DLD1 (cell line): Measurements from ENCODE around the gene CERS6.

ENCODE experiments used
- in situ Hi-C: cut with HindIII; loops from 2 replicates; pipeline ENCODE4 v1.10.0; 2017; ENCODE audit warnings: low sequenced_read_pairs

CERS6 gene

DNA sequence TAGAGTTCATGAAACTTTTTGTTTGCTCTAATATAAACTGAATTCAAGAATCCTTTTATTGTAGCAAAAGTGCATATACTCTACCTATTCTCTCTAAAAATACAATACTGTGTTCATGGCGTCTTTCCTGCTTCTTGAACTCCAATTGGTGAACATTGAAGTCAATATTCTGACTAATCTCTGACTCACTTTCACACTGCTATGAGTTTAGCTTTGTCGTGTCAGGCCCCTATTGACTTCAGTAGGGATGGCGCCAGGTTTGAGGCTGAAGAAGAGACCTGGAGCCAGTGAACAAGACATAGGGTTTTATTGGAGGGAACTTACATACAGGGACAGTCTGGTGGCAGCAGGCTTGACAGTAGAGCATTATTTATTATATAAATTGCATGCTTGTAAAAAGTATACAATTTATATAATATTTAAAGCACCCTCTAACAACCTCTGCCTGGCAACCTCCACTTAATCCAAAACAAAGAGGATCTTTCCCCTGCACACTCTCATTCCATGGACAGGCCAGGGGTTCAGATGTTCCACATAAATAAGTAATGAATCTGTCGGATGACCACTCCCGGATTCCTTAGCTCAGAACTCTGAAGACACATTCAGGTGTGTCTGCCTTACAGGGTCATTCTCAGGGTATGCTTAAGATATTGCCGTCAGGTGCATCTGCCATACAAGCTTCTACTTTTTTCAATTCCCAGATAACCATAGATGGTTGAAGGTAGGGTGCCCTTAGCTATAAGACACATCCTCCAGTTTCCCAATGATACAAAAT, 141.0 kb downstream of the CERS6 start:
- in situ Hi-C loops, result no loop called here

DNA sequence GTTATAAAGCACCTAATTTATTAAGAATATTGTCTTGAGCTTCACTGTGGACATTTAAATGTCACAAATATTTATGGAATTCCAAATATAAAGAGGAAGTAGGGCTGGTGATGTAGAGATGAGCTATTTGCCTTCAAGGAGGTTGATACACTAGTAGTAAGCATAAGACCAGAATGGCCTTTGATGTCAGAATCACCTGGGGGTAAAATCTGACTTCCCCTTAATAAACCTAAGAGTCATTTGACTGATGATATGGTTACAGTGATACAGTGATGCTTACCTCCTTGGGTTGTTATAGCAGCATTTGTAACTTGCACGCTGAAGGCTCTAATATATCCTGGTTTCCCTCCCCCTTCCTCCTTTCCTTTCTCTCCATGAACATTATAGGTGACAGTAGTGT, 143.7 kb downstream of the CERS6 start:
- in situ Hi-C loops, result no loop called here

GRCh38 chr2:168600949-168601348, 144.9 kb downstream of the CERS6 start:
- in situ Hi-C loops, result no loop called here

- in situ Hi-C loops, result no loop called here
Observed at GRCh38 chr2:168601741-168602140, 145.7 kb downstream of the CERS6 start.

DNA sequence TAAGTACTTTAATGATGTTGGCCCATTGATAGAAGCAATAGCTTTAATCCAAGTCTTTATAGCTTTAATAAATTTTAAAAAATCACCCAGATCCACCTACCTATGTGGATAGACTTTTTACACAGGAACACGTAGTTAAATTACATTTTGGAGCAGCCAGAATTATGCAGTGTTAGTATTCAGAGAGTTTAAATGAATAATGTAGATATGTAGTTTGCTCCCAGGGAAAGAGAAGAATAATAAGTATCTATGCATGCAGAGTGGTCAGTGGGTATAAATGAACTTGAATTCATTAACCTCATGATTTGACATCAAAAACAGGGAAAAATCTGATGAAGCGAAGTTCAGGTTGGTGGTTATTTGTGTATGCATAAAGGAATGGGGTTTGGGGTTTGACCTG, 146.3 kb downstream of the CERS6 start:
- in situ Hi-C loops, result no loop called here

- in situ Hi-C loops, result no loop called here
Observed at GRCh38 chr2:168602846-168603401, 146.9 kb downstream of the CERS6 start.

DNA sequence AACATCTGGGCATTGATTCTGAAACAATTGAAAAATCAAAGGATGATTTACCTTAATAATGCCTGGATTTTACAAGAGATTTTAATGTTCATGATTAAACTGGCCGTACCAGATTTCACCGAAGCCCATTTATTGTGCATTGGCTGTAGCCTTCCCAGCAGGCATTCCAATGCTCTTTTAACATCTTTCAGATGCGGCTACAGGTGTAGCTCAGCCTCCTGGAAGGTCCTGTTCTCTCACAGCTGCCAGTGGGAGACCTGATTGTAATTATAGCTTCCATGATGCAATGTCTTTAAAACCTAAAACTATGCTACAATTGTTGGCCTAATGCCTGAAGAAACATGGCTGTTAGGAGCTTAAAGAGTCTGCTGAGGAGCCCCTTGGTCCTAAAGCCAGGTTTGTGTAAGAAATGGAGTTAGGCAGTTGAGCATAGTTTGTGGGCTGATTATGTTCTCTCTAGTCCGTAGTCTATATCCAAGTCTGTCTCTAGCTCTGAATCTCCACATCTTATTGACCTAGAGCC, 147.4 kb downstream of the CERS6 start:
- in situ Hi-C loops, result no loop called here

- in situ Hi-C loops, result no loop called here
Observed at GRCh38 chr2:168604252-168604651, 148.2 kb downstream of the CERS6 start.

DNA sequence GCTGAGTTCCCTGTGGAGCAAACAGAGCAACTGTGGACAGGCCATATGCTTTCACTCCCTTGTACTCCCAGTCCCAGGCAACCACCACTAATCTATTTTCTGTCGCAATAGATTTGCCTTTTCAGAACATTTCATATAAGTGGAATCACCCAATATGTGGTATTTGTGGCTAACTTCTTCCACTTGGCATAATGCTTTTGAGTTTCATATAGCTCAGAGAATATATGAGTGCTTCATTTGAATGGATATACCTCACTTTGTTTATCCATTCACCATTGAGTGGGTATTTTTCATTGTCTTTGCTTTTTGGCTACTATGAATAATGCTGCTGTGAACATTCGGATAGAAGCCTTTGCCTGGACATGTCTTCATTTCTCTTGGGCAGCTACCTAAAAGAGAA, 151.9 kb downstream of the CERS6 start:
- in situ Hi-C loops, result no loop called here

DNA sequence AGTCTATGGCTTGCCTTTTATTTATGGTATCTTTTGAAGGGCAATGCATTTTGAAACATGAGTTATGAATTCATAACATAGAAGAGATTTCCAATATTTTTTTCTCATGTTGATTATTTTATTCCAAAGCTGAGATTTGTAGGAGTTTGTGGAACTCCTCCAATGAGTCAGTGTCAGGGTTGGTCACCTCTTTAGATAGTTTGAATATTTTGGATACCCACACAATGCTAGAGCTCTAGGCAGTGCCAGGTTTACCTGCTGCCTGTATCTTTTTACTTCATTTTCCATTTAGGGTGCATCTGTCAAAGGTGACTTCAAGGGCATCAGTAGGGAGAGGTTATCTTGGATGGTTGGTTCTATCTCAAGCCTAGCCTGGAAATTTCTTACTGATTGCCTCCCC, 152.7 kb downstream of the CERS6 start:
- in situ Hi-C loops, result no loop called here

DNA sequence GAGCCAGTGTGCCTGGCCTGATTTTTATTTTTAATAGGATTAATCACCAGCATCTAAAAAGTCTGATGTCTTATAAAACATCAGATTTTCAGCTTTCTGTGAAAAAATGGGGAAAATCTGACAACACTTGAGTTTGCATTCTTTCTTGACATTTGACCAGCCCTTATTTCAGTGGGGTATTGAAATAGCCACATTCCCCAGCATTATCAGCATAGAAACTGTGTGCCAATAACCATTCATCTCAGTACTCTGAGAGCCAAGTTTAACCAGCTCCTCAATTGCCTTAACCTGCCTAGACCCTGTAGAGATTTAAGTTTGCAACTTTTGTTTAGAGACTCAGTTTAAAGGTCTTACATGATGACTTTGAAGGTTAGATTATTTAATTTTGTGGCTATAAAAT, 155.0 kb downstream of the CERS6 start:
- in situ Hi-C loops, result no loop called here

- in situ Hi-C loops, result no loop called here
Observed at GRCh38 chr2:168611896-168612650, 156.0 kb downstream of the CERS6 start.

DNA sequence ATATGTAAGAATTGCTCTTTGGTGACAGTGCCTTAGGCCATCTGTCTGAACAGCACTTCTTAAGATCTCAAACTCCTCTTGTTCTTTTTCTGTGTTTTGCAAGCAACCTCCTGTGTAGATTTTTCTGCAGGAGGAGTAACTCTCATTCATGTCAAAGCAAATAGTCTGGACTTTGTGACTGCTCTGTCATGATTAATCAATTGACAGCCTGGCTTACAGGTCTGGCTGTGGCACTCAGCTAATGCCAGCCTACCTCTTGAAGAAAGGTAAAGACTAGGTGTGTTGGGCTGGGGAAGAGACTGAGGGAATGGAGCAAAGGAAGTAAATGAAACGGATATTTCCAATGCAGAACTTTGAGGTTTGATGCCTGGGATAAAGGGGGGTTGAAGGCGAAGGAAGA, 156.6 kb downstream of the CERS6 start:
- in situ Hi-C loops, result no loop called here

GRCh38 chr2:168613551-168613950, 157.5 kb downstream of the CERS6 start:
- in situ Hi-C loops, result no loop called here

DNA sequence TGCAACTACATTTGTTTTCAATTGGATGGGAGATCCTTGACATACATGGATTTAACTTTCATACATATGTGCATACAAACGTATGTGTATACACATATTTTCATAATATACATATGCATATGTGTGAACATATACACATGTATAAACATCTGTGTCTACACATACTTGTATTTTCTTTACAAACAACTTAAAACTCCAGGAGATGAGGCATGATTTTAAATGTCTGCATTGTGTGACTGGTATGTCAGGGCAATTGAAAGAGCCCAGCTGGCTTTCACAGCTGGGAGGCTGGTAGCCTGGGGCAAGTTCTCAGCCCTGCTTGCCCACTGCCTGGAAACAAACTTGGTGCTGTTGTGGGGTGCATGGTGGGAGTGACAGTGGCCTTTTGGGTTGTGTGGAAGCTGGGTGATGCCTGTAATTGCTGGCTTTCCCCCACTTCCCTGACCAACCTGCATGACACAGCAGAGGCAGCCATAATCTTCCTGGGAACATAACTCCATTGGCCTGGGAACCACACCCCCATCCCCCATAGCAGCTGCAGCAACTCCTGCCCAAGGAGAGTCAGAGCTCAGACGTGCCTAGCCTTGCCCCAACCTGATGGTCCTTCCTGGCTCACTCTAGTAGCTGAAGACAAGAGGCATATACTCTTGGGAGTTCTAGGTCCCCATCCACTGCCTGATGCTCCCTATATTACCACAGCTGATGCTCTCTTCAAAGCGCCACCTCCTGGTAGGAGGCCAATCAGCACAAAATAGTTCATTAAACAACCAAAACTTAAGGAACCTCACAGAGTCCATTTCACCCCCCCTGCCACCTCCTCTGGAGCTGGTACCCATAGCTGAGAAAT, 158.3 kb downstream of the CERS6 start:
- in situ Hi-C loops, result no loop called here

GRCh38 chr2:168620554-168620953, 164.5 kb downstream of the CERS6 start:
- in situ Hi-C loops, result no loop called here

- in situ Hi-C loops, result no loop called here
Observed at GRCh38 chr2:168622559-168622958, 166.5 kb downstream of the CERS6 start.

GRCh38 chr2:168624028-168624427, 168.0 kb downstream of the CERS6 start:
- in situ Hi-C loops, result no loop called here

- in situ Hi-C loops, result no loop called here
Observed at GRCh38 chr2:168626096-168626495, 170.0 kb downstream of the CERS6 start.

- in situ Hi-C loops, result no loop called here
Observed at GRCh38 chr2:168626647-168627046, 170.6 kb downstream of the CERS6 start.

DNA sequence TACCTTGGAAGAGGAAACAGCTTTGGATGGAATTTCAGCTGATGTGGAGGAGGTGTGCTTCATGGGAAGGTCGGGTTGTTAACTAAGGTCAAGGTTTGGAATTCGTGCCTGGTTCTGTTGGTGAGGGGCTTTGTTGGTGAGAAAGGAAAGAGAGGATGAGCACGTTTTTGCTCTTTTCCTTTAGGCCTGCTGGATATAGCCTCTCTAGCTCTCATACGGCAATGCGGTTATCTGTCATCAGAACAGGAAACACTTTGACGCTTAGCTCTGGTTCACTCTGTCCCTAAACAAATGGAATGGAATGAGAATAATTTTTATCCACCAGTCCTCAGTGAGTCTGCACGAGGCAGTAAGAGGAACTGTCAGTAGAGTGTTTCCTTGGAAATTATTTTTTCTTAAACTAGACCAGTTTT, 176.6 kb downstream of the CERS6 start:
- in situ Hi-C loops, result no loop called here
